ELF-1 (cell line): ENCODE results near the gene RASA2.
"Not testable (repeated sequence)": the region's sequence is repeated elsewhere in the genome, so short reads cannot be mapped to it uniquely, and the experiment has no call there.

Experiments
- DNase-seq: peaks from one replicate; pipeline ENCODE4 v3.0.0-alpha.2; 2016; ENCODE audit warnings: low read depth, low spot score

The RASA2 gene

DNA sequence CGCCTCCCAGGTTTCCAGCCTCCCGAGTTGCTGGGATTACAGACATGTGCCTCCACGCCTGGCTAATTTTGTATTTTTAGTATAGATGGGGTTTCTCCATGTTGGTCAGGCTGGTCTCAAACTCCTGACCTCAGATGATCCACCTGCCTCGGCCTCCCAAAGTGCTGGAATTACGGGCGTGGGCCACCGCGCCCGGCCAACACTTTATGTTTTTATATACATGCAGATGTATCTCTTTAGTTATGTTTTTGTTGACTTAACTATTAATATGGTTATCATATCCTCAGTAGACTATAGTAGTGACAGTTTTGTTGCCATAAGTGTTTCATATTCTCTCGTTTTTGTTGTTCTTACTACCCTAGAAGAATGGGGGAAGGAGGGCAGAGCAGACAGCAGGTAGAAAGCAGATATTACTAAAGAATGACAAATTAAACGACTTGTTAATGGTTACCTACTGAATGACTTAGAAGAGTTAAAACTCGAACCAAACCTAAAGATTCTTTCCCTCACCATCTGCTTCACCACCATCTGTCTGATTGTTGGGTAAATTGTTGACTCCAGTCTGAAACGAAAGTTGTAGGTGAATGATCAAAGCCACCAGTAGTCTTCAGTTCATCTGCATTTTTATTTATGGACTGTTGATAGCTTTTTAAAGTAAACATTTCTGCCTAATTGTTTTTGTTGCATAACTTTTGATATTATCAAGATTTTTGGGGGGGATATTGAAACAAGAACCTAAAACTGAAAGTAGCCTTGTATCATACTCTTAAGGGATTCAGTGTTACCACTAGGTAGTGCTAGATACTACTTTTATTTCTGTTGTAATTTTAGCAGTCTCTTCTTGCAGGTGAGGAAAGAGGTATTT, 89.3 kb downstream of the RASA2 start:
- no peak for DNase-seq

DNA sequence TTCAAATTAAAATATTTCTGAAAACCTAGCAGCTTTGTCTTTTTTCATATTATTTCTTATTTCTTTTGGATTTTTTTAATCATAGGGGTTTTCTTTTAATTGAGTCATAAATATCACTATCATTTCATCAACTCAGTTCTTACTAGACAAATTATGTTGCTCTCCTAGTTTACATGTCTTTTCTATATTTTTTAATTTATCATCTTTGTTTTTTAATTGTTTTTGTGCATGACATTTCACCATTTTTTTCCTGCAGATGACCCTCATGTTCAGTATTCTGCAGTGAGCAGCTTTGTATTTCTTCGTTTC, 89.9 kb downstream of the RASA2 start:
- no peak for DNase-seq

DNA sequence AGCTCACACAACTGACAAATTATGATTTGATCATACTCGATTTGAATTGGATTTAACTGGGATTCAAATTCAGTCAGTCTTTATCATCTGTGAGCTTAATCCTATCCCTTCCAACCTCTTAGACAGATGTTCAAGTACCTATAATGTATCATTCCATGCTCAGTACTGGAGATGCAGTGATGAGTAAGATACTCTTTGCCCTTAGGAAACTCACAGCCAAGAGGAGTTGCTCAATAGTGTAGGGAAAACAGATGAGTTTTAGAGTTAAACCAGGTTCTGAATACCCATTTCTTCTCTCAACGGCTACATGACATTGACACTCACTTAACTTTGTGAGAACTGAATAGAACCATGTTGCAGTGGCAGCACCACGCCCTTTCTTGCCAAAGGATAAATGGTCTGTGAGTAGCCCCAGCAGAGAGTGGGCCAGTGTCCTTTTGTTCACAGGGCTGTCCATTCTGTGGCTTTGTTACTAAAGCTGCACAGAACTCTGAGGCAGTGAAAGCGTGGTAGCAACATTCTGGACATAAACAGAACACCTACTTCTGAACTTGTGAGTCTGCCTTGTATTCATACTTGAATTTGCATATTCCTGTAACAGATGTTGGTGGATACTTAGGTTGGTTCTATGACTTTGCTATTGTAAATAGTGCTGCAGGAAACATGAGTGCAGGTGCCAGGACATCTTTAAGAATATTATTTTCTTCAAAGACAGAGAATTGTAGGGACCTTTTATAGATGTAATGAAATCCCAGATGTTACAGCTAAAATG, 91.6 kb downstream of the RASA2 start:
- DNase-seq = no peak

DNA sequence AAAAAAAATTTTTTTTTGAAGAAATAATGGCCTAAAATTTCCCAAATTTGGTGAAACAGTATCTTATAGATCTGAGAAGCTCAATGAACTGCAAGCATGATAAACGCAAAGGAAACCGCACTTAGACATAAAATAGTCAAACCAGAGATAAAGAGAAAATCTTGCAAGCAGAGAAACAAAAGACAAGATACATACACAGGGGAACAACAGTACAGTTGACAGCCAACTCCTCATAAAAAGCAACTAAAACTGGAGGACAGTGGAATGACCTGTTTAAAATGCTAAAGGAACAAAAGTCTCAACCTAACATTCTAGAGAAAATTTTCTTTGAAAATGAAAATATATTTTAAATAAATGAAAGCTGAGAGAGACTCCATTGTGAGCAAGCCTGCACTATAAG, 107.5 kb downstream of the RASA2 start:
- DNase-seq = no peak

DNA sequence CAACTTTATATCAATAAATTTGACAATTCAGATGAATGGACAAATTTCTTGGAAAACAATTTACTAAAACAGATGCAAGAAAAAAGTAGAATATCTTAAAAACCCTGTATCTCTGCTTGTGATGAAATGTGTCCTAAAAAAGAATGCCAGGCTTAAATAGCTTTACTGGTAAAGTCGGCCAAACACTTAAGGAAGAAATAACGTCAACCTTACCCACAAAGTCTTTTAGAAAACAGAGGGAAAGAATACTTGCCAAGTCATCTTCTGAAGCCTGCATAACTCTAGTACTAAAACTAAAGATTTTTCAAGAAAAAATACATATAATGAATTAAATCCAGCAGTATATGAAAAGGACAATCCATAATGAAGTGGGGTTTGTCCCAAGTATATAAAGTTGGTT, 111.1 kb downstream of the RASA2 start:
- no peak for DNase-seq

DNA sequence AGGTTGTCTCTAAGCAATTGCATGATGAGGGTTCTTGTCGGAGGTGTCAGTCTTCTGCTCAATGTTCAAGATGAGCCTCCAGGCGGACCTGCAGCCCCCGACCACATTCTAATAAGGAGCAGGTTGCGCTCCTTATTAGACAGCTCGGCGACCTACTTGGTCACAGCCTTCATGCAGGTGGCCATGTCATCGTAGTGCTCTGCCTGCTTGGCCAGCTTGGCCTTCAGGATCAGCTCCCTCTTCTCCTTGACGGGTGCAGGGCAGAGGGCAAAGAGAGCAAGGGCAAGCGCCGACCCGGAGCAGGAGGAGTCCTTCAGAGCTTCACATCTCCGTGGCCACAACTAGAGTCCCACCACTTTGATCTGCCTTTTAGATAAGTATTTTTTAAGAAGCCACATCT, 113.5 kb downstream of the RASA2 start:
- no peak for DNase-seq

DNA sequence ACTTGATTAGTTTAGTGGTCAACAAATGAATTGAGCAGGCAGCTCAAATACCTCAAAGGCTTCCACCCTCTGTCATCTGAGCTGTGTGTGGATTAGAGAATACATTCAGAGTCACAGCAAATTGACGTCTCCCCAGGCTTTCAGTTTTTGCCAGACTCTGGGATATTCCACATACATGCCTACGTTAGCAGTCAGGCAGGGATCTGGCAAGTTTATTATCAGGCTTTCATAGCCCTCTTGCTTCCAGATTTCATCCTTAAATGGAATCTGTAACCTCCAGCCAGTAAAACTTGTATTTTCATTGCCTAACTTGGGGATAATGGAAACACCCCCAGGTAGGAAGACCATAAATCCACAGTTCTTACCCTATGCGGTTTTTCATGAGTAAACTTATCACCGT, 115.9 kb downstream of the RASA2 start:
- DNase-seq = no peak

DNA sequence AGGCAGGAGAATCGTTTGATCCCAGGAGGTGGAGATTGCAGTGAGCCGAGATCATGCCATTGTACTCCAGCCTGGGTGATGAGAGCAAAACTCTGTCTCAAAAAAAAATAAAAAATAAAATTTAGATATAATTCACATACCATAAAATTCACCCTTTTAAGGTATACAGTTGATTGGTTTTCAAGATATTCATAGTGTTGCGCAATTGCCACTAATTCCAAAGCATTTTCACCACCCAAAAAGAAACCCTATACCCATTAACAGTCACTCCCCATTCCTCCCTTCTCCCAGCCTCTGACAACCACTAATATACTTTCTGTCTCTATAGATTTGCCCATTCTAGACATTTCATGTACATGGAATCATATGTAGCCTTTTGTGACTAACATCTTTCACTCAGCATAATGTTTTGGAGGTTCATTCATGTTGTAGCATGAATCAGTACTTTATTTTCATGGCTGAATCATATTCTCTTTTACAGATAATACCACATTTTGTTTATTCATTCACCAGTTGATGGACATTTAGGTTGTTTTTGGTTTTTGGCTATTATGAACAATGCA, 116.7 kb downstream of the RASA2 start:
- DNase-seq = no peak

DNA sequence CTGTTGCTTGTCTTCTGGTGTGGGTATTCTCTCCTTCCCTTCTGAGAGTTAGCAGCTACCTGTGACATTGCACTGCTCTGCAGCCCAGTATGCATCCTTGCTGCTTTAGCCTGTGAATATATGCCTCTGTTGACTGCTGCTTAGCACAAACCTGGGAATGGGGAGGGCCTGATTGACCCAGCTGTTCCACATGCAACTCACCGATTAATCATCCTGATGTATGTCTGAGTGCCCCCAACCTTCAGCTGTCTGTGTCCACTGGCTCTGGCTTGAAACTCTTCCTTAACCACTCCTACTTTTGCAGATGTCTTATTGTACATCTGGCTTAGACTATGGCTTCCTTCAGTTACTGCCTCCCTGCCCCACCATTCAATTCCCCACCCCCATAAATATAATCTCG, 119.1 kb downstream of the RASA2 start:
- no peak for DNase-seq

DNA sequence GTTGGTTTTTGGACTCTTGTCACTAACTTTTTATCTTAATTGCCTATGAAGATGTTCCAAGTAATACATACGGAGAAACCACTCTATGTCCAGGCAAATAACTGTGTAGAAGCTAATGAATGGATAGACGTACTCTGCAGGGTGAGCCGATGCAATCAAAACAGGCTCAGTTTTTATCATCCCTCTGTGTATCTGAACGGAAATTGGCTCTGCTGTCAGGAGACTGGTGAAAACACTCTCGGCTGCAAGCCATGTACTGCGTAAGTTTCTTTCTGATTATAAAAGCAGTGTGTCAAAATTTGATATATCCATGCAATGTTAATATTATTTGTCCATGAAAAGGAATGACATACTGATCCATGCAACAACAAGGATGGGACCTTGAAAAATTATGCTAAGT, 121.6 kb downstream of the RASA2 start:
- DNase-seq = no peak

DNA sequence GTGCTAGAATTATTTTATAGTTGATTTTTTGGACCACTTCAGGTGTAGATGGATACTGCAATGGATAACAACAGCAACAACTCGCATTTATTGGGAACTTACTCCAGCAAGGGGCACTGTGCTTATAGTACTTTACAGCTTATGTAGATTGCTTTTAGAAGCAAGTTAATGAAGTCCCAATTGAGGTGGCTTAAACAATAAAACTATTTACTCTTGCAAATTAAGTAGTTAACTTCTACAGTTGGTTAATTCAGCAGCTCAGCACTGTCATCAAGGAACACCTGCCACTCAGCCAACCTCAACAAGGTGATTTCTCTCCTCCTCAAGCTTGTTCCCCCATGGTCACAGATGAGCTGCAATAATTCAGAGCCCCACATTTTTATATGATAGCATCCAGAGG, 124.1 kb downstream of the RASA2 start:
- no peak for DNase-seq

DNA sequence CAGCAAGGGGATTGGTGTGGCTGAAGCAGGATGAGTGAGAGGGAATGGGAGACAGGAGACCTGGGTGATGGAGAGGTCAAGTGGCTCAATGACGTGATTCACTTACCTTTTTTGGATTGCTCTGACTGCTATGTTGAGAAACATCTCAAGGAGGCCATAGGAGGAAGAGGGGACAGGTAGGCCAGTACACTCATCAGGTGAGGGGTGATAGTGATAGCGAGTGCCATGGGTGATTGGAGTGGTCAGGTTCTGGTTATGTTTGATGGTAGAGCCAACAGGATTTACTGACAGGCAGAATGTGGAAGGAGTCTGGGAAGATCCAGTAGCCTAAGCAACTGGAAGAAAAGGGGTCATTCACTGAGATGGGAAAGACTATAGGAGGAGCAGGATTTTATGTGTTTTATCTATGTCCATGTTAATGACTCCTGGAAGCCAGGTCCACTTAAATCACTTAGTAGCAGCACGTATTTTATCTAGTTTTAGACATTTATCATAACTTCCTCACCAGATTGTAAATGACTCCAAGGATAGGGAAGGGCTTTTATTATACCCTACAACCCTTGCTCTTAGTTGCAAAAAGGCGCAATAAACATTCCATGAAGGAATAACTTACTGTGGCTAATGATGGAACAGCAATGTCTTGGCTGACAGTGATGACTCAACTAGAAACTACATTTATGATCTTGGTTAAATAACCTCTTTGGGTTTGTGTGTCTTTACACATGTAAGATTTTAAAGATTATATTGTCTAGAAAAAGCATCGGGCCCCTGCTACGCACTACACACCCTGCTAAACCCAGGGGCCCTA, 131.5 kb downstream of the RASA2 start:
- DNase-seq = no peak

DNA sequence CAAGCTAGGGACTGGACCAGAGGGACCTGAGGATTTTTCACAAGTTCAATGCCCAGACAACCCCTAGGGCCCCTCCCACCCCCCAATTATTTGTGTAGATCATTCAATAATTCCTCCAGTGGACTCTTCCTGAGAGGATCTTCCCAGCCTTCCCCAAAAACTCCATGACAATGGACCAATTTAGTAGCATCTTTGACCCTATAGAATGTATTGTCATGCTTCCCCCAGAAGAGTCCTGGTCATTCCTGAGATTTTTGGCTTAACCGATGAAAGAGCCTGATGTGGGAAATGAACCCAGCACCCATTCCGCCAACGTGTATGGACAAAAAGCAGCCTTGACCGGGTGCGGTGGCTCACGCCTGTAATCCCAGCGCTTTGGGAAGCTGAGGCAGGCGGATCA, 132.1 kb downstream of the RASA2 start:
- DNase-seq = no peak

DNA sequence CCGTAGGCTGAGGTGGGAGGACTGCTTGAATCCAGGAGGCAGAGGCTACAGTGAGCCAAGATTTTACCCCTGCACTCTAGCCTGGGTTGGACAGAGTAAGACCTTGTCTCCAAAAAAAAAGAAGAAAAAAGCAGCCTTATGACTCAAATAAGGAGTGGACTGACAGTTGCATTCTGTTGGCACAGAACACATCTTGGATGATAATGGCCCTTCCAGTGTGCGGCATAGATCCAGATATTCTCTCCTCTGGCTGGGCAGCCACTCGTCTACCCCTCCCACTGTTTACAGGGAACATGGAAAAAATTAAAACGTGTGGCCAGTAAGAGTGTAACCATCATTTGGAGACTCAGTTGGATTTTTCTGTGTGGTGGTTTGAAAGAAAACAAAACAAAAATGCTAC, 132.6 kb downstream of the RASA2 start:
- DNase-seq = no peak

DNA sequence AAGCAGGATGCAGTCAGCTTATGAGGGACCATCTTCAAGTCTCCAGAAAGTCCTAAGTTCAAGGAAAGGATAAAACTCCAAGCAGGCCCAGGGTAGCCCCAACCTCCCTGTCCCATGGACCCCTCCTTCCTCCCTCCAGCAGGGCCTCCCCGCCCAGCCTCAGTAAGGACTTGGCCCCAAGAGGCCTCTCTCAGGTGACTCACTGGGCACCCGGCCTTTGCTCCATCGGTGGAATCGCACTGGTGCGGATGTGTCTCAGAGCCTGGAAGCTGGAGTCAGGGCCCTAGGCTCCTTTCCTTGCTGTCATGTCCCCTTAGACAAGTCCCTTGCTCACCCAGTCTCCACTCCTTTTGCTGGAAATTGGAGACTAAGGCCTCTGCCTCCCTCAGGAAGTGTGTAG, 136.9 kb downstream of the RASA2 start:
- DNase-seq = no peak

DNA sequence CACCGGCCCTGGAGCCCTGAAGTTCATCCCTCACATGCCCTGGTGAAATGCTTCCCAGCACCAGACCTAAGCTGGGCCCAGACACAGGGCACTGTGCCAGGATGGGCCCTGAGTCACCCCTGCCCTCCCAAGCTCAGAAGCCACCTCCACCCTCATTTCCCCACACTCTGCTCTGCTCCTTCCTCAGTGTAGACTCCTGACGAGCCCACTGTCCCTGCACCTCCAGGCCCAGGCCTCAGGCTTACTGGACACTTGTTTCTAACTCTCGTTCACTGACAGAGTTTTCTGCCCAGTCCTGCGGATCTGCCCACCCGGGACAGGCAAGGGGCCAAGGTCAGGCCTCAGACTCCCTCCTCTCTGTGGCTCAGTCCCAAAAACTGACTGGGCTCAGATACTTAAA, 138.7 kb downstream of the RASA2 start:
- DNase-seq = no peak

DNA sequence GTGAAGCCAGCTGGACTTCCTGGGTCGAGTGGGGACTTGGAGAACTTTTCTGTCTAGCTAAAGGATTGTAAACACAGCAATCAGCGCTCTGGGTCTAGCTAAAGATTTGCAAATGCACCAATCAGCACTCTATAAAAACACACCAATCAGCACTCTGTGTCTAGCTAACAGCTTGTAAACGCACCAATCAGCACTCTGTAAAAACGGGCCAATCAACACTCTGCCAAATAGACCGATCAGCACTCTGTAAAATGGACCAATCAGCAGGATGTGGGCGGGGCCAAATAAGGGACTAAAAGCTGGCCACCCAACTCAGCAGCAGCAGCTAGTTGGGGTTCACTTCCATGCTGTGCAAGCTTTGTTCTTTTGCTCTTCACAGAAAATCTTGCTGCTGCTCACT, 141.5 kb downstream of the RASA2 start:
- not testable (repeated sequence) for DNase-seq

DNA sequence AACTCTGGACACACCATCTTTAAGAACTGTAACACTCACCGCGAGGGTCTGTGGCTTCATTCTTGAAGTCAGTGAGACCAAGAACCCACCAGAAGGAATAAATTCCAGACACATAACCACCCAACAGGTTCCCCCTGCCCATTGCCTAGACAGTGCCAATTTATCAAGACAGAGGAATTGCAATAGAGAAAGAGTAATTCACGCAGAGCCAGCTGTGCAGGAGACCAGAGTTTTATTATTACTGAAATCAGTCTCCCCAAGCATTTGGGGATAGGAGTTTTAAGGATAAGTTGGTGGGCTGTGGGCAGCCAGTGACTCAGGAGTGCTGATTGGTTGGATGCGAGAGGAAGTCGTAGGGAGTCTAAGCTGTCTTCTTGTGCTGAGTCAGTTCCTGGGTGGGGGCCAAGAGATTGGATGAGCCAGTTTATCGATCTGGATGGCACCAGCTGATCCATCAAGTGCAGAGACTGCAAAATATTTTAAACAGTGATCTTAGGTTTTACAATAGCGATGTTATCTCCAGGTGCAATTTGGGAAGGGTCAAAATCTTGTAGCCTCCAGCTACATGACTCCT, 142.1 kb downstream of the RASA2 start:
- not testable (repeated sequence) for DNase-seq

DNA sequence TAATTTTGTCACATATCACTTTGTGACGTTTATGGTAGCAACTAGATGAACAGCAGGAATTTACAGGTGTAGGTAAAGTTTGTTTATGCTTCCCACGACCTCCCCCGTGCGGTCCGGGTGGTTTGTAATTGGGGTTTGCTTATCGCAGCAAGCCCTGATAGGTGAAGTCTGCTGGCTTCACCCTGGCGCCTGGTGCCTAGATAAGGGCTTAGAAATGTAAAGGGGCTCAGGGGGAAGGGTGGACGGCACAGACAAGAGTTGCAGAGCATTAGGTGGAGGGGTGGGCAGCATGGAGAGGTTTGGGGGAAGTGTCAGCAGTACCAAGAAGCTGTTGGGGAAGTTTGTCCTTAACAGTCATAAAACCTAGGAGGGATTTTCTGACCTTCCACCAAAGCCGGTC, 143.1 kb downstream of the RASA2 start:
- DNase-seq = no peak

DNA sequence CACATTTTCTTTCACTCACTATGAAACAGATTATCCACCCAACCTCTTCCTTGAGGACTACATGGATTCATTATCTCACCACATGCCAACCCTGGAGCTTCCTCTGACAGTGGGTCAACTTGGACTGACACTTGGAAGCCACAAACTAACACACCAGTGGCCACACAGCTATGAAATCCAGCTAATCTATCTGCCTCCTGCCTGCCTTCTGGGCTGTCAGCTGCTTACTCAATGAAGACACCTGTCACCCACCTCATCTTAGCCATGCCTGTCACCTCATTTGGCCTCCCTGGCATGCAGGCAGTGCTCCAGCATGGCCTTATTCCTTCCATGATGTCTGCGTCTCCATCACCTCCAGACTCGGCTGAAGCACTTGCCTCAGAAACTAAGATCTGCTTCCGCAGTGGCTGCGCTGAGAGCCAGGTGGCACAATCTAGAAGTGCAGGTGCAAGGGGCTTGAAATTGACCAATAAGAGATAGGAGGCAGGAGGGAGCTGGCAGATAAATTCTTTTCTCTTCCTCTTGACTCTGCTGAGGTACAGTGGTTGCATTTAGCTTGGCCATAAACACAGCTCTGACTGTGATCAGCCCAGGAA, 146.1 kb downstream of the RASA2 start:
- DNase-seq = no peak

DNA sequence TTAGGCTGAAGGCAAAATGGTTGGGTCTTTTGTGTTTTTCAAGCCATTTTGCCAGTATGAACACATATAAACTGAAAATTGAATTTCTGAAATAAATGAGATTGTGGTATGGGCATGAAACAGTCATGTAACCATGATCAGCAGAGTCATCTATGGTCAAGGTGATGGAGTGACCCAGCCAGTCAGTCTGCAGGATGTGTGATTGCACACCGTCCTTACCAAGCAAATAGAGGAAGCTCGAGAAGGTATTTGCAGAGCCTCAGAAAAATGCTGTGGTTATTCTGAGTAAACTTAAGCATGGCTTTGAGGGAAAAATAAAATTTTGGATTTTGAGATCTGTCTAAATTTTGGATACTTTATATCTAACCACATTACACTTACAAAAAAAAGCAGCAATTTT, 155.4 kb downstream of the RASA2 start:
- no peak for DNase-seq
